GM12878 (cell line): Measurements from ENCODE around the gene IER2. TPM values are rescaled to one million over a fixed set of nuclear protein-coding genes. Genes with fewer than 3 reads are reported as not detected.
A peak's percentile ranks its signal among the peaks of the same experiment; 100 is the strongest.

Experiments used
- BCLAF1 ChIP-seq: fragments of 450-650 bp; IDR thresholded peaks from 2 replicates; pipeline ENCODE4 v1.6.1; 2017; ENCODE audit warnings: antibody characterized with exemption, mild to moderate bottlenecking, moderate library complexity
- BMI1 ChIP-seq: fragments of 450-650 bp; IDR thresholded peaks from 2 replicates; pipeline ENCODE4 v1.6.1; 2016; ENCODE audit warnings: mild to moderate bottlenecking, moderate library complexity, borderline replicate concordance
- CHD1 ChIP-seq: IDR thresholded peaks from 2 replicates; pipeline ENCODE4 v1.6.1; 2012; ENCODE audit warnings: low read depth, low read length, improper control_type of control experiment
- E4F1 ChIP-seq: fragments of 450-650 bp; IDR thresholded peaks from 2 replicates; pipeline ENCODE4 v1.6.1; 2018; ENCODE audit warnings: borderline replicate concordance, mild to moderate bottlenecking; ENCODE audit not compliant: partially characterized antibody
- ELK1 ChIP-seq: IDR thresholded peaks from 2 replicates; pipeline ENCODE4 v1.6.1; 2012; ENCODE audit warnings: low read depth, low read length, improper control_type of control experiment
- IRF4 ChIP-seq: IDR thresholded peaks from 2 replicates; pipeline ENCODE4 v1.6.1; 2011; ENCODE audit warnings: low read depth, low read length
- JUNB ChIP-seq: IDR thresholded peaks from 2 replicates; pipeline ENCODE4 v1.6.1; 2016; ENCODE audit warnings: antibody characterized with exemption, mild to moderate bottlenecking
- MEF2B ChIP-seq: fragments of 450-650 bp; IDR thresholded peaks from 2 replicates; pipeline ENCODE4 v1.6.1; 2018; ENCODE audit warnings: mild to moderate bottlenecking, moderate library complexity; ENCODE audit not compliant: partially characterized antibody, poor library complexity, severe bottlenecking
- NFXL1 ChIP-seq: fragments of 450-650 bp; IDR thresholded peaks from 2 replicates; pipeline ENCODE4 v1.6.1; 2017; ENCODE audit warnings: antibody characterized with exemption, mild to moderate bottlenecking, borderline replicate concordance
- NKRF ChIP-seq: fragments of 450-650 bp; conservative IDR thresholded peaks from 2 replicates; pipeline ENCODE4 v1.6.1; 2017; ENCODE audit warnings: mild to moderate bottlenecking, moderate library complexity
- PKNOX1 ChIP-seq: fragments of 450-650 bp; IDR thresholded peaks from 2 replicates; pipeline ENCODE4 v1.6.1; 2016; ENCODE audit warnings: mild to moderate bottlenecking
- RAD51 ChIP-seq: fragments of 450-650 bp; IDR thresholded peaks from 2 replicates; pipeline ENCODE4 v1.6.1; 2016; ENCODE audit warnings: moderate library complexity, mild to moderate bottlenecking, inconsistent platforms
- RCOR1 ChIP-seq: conservative IDR thresholded peaks from 2 replicates; pipeline ENCODE4 v1.6.1; 2012; ENCODE audit warnings: low read depth, low read length, improper control_type of control experiment
- SKIL ChIP-seq: fragments of 450-650 bp; IDR thresholded peaks from 2 replicates; pipeline ENCODE4 v1.6.1; 2017; ENCODE audit warnings: mild to moderate bottlenecking, low read depth, inconsistent platforms; ENCODE audit not compliant: poor library complexity, severe bottlenecking
- SMAD1 ChIP-seq: fragments of 450-650 bp; IDR thresholded peaks from 2 replicates; pipeline ENCODE4 v1.6.1; 2018; ENCODE audit warnings: mild to moderate bottlenecking, low read depth; ENCODE audit not compliant: partially characterized antibody
- SPI1 ChIP-seq: IDR thresholded peaks from 2 replicates; pipeline ENCODE4 v1.6.1; 2011; ENCODE audit warnings: low read depth, mild to moderate bottlenecking, low read length, moderate library complexity, borderline replicate concordance; ENCODE audit not compliant: insufficient read depth
- polyA plus RNA-seq, 11 experiments: library from polyadenylated mRNA; depleted of rRNA in 4 of 11; unstranded in 6 of 11; stranded (reverse) in 5 of 11; fragments of >200 nt; fragmentation: Nextera tagmentation in 4 of 11; fragmentation: Illumina TruSeq in 1 of 11; extraction: Ambion mirVana in 4 of 11; extraction: Trizol in 1 of 11; gene quantifications; 1 replicate in 1 of 11; 2 replicates in 10 of 11; pipeline versions ENCODE4 v1.2.1 to v1.2.3, GENCODE V29; 2011 to 2016; ENCODE audit warnings: inconsistent platforms in 2 of 11, missing spikeins in 2 of 11, low read depth in 1 of 11
- total RNA-seq, 4 experiments: library from RNA; depleted of rRNA in 3 of 4; stranded (reverse); fragments of >200 nt in 3 of 4; fragmentation: Illumina TruSeq in 1 of 4; extraction: Trizol in 1 of 4; gene quantifications; 2 replicates each; pipeline versions ENCODE4 v1.2.1 to v1.2.3, GENCODE V29; 2013 to 2021

Gene IER2
- total and polyA plus RNA-seq, 10 of the 15 experiments (the other 5 are each of a cell fraction or from before 2014, with no cell fraction given), result 2.8 to 94.5 (median 24.9) TPM

GRCh38 chr19:13116282-13117175, 33.7 kb upstream of the IER2 start, which contains the start of gene TRMT1 (continued):
- TF ChIP-seq ELK1 (no peak), JUNB (no peak), SKIL (peak; percentile 82), RAD51 (peak; percentile 93), SMAD1 (no peak), BCLAF1 (no peak), E4F1 (peak; percentile 74), PKNOX1 (no peak), NFXL1 (0 out of 2 replicates have a peak, but pooled peaks have one; percentile 22), BMI1 (no peak), NKRF (peak; percentile 100), MEF2B (peak; percentile 99), SPI1 (no peak), CHD1 (no peak), IRF4 (peak; percentile 43; the same call in 1 of the 2 replicates), RCOR1 (peak; percentile 94; the same call in 1 of the 2 replicates)
